ENCODE results near the gene PTGER1. TPM values are rescaled to one million over a fixed set of nuclear protein-coding genes. Genes with fewer than 3 reads are reported as not detected.

The PTGER1 gene
- total and polyA plus RNA-seq, 2 of the 13 experiments (the other 11 are each of a cell fraction or from before 2014, with no cell fraction given) = 0.13 TPM; not detected in 1

DNA sequence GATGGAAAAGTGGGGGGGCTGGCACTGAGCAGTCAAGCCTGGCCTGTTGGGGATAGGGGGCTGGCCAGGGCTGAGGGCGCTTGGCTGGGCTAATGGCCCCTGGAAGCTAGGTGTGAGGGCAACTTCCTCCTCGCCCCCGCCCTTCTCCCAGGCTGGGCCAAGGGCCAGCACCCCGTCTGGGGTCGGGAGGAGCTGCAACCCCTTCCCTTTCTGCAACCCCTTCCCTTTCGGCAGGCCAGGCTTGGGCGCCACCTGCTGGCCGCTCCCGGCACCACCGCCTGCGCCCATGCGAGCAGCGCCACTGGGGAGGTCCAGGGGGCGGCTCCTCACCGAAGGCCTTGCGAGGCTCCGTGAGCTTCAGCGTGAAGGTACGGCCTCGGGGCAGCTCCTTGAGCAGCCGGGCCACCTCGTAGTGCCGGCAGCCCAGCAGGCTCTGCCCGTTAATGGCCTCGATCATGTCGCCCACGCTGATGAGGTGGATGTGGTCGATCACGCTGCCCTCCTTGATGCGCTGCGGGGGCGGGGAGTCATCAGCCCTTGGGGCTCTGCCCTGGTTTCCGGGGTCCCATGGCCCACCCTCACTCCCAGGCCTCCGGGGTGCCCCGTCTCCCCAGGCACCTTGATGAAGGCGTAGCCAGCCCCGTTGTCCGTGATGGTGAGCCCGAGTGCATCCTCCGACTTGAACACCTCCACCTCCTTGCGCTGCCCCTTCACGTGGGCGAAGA, 5.0 kb upstream of the PTGER1 start (continued):
- TF ChIP-seq, protein P1, sequence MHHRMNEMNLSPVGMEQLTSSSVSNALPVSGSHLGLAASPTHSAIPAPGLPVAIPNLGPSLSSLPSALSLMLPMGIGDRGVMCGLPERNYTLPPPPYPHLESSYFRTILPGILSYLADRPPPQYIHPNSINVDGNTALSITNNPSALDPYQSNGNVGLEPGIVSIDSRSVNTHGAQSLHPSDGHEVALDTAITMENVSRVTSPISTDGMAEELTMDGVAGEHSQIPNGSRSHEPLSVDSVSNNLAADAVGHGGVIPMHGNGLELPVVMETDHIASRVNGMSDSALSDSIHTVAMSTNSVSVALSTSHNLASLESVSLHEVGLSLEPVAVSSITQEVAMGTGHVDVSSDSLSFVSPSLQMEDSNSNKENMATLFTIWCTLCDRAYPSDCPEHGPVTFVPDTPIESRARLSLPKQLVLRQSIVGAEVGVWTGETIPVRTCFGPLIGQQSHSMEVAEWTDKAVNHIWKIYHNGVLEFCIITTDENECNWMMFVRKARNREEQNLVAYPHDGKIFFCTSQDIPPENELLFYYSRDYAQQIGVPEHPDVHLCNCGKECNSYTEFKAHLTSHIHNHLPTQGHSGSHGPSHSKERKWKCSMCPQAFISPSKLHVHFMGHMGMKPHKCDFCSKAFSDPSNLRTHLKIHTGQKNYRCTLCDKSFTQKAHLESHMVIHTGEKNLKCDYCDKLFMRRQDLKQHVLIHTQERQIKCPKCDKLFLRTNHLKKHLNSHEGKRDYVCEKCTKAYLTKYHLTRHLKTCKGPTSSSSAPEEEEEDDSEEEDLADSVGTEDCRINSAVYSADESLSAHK (CRISPR knock-in tag; IDR thresholded peaks at IDR 0.05; ENCODE audit: borderline replicate concordance) = no peak
- TF ChIP-seq, protein P2, sequence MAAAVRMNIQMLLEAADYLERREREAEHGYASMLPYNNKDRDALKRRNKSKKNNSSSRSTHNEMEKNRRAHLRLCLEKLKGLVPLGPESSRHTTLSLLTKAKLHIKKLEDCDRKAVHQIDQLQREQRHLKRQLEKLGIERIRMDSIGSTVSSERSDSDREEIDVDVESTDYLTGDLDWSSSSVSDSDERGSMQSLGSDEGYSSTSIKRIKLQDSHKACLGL (CRISPR knock-in tag; IDR thresholded peaks at IDR 0.05) = no peak
- TF ChIP-seq, protein P3, sequence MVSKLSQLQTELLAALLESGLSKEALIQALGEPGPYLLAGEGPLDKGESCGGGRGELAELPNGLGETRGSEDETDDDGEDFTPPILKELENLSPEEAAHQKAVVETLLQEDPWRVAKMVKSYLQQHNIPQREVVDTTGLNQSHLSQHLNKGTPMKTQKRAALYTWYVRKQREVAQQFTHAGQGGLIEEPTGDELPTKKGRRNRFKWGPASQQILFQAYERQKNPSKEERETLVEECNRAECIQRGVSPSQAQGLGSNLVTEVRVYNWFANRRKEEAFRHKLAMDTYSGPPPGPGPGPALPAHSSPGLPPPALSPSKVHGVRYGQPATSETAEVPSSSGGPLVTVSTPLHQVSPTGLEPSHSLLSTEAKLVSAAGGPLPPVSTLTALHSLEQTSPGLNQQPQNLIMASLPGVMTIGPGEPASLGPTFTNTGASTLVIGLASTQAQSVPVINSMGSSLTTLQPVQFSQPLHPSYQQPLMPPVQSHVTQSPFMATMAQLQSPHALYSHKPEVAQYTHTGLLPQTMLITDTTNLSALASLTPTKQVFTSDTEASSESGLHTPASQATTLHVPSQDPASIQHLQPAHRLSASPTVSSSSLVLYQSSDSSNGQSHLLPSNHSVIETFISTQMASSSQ (IDR thresholded peaks at IDR 0.05; ENCODE audit: low read depth) = no peak
- TF ChIP-seq, protein P3 (CRISPR knock-in tag; IDR thresholded peaks at IDR 0.05; ENCODE audit: borderline replicate concordance) = no peak
- TF ChIP-seq, protein P4, sequence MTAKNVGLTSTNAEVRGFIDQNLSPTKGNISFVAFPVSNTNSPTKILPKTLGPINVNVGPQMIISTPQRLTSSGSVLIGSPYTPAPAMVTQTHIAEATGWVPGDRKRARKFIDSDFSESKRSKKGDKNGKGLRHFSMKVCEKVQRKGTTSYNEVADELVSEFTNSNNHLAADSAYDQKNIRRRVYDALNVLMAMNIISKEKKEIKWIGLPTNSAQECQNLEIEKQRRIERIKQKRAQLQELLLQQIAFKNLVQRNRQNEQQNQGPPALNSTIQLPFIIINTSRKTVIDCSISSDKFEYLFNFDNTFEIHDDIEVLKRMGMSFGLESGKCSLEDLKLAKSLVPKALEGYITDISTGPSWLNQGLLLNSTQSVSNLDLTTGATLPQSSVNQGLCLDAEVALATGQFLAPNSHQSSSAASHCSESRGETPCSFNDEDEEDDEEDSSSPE (CRISPR knock-in tag; IDR thresholded peaks at IDR 0.05) = no peak
- no peak for TF ChIP-seq DNMT1 (CRISPR knock-in tag; IDR thresholded peaks at IDR 0.05)
- TF ChIP-seq ZBTB38 (CRISPR knock-in tag; IDR thresholded peaks at IDR 0.05) = peak; percentile 80
- TF ChIP-seq, protein P5, sequence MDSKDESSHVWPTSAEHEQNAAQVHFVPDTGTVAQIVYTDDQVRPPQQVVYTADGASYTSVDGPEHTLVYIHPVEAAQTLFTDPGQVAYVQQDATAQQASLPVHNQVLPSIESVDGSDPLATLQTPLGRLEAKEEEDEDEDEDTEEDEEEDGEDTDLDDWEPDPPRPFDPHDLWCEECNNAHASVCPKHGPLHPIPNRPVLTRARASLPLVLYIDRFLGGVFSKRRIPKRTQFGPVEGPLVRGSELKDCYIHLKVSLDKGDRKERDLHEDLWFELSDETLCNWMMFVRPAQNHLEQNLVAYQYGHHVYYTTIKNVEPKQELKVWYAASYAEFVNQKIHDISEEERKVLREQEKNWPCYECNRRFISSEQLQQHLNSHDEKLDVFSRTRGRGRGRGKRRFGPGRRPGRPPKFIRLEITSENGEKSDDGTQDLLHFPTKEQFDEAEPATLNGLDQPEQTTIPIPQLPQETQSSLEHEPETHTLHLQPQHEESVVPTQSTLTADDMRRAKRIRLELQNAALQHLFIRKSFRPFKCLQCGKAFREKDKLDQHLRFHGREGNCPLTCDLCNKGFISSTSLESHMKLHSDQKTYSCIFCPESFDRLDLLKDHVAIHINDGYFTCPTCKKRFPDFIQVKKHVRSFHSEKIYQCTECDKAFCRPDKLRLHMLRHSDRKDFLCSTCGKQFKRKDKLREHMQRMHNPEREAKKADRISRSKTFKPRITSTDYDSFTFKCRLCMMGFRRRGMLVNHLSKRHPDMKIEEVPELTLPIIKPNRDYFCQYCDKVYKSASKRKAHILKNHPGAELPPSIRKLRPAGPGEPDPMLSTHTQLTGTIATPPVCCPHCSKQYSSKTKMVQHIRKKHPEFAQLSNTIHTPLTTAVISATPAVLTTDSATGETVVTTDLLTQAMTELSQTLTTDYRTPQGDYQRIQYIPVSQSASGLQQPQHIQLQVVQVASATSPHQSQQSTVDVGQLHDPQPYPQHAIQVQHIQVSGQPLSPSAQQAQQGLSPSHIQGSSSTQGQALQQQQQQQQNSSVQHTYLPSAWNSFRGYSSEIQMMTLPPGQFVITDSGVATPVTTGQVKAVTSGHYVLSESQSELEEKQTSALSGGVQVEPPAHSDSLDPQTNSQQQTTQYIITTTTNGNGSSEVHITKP (CRISPR knock-in tag; IDR thresholded peaks at IDR 0.05; ENCODE audit: low read depth) = no peak
- TF ChIP-seq ZNF777 (CRISPR knock-in tag; IDR thresholded peaks at IDR 0.05) = no peak
- peak; percentile 64 for TF ChIP-seq STAG1 (CRISPR knock-in tag; IDR thresholded peaks at IDR 0.05)
- TF ChIP-seq TRIM24 (CRISPR knock-in tag; IDR thresholded peaks at IDR 0.05) = no peak
- TF ChIP-seq, protein P6, sequence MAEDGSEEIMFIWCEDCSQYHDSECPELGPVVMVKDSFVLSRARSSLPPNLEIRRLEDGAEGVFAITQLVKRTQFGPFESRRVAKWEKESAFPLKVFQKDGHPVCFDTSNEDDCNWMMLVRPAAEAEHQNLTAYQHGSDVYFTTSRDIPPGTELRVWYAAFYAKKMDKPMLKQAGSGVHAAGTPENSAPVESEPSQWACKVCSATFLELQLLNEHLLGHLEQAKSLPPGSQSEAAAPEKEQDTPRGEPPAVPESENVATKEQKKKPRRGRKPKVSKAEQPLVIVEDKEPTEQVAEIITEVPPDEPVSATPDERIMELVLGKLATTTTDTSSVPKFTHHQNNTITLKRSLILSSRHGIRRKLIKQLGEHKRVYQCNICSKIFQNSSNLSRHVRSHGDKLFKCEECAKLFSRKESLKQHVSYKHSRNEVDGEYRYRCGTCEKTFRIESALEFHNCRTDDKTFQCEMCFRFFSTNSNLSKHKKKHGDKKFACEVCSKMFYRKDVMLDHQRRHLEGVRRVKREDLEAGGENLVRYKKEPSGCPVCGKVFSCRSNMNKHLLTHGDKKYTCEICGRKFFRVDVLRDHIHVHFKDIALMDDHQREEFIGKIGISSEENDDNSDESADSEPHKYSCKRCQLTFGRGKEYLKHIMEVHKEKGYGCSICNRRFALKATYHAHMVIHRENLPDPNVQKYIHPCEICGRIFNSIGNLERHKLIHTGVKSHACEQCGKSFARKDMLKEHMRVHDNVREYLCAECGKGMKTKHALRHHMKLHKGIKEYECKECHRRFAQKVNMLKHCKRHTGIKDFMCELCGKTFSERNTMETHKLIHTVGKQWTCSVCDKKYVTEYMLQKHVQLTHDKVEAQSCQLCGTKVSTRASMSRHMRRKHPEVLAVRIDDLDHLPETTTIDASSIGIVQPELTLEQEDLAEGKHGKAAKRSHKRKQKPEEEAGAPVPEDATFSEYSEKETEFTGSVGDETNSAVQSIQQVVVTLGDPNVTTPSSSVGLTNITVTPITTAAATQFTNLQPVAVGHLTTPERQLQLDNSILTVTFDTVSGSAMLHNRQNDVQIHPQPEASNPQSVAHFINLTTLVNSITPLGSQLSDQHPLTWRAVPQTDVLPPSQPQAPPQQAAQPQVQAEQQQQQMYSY (CRISPR knock-in tag; IDR thresholded peaks at IDR 0.05) = no peak
